HepG2 (cell line): Measurements from ENCODE around the gene C15orf62. TPM values are rescaled to one million over a fixed set of nuclear protein-coding genes. Genes with fewer than 3 reads are reported as not detected.

ENCODE experiments used
- ATAC-seq: fragments of 200-7000 bp; cut with Tn5 transposase; 3 replicates; pipeline ENCODE4 v1.9.1; 2020; ENCODE audit warnings: mild to moderate bottlenecking, moderate library complexity
- BruUV-seq: library from RNA; stranded (reverse); fragments of 400-500 nt; replicated peaks from 2 replicates; lab custom pipeline; 2021; lab: Mats Ljungman, UMichigan
- CTCF ChIA-PET: fragments of 300-600 bp; formaldehyde crosslinking; extraction: SDS; loops from one replicate; lab custom pipeline; 2021; ENCODE audit warnings: low total read pairs, inconsistent platforms, low intra/inter-chr PET ratio; lab: Yijun Ruan, JAX
- POLR2A ChIA-PET: fragments of 350-600 bp; sonication (Branson Sonifier 250); formaldehyde crosslinking; loops from one replicate; lab custom pipeline; 2020; ENCODE audit warnings: antibody characterized with exemption, inconsistent platforms; lab: Yijun Ruan, JAX
- DNase-seq: peaks from one replicate; pipeline ENCODE4 v3.0.0-alpha.2; 2015; ENCODE audit warnings: low spot score
- FAIRE-seq: peaks from 3 replicates; lab custom pipeline; 2011; peaks lifted over from hg19 to GRCh38; lab: Jason Lieb, UNC
- H2AFZ ChIP-seq: one replicate; pipeline ENCODE4 v1.6.1; 2011; ENCODE audit warnings: low read length, inconsistent platforms
- H3K27ac ChIP-seq: fragments of 300-600 bp; 3 replicates; pipeline ENCODE4 v1.8.0; 2011; ENCODE audit warnings: mixed run types, mild to moderate bottlenecking, mixed read lengths, low read length, inconsistent platforms; ENCODE audit not compliant: insufficient read depth; ENCODE audit errors: extremely low read length
- H3K27me3 ChIP-seq, 2 experiments: fragments of 200-600 bp in 1 of 2; 2 replicates in 1 of 2; 3 replicates in 1 of 2; pipeline versions ENCODE4 v1.6.0 to v1.8.0; 2011; ENCODE audit warnings: low read length in 2 of 2, mild to moderate bottlenecking in 2 of 2, moderate library complexity in 2 of 2, inconsistent platforms in 1 of 2; ENCODE audit not compliant: insufficient read depth in 2 of 2, control insufficient read depth in 1 of 2
- H3K36me3 ChIP-seq, 2 experiments: fragments of 200-600 bp in 1 of 2; replicated peaks in 1 of 2; 2 replicates in 1 of 2; 3 replicates in 1 of 2; pipeline versions ENCODE4 v1.5.1 to v1.8.0; 2011; ENCODE audit warnings: low read length in 2 of 2, inconsistent platforms in 1 of 2; ENCODE audit not compliant: insufficient read depth in 2 of 2, control insufficient read depth in 1 of 2
- H3K4me1 ChIP-seq: 2 replicates; pipeline ENCODE4 v1.5.1; 2012; ENCODE audit warnings: low read length, inconsistent platforms; ENCODE audit not compliant: insufficient read depth
- H3K4me2 ChIP-seq: 2 replicates; pipeline ENCODE4 v1.6.0; 2011; ENCODE audit warnings: low read depth, low read length, inconsistent platforms
- H3K4me3 ChIP-seq, 3 experiments: fragments of 200-600 bp in 1 of 3; sonication (generic), shearing (Covaris generic) in 1 of 3; replicated peaks in 1 of 3; 2 replicates each; pipeline ENCODE4 v1.5.1; 2011 to 2016; ENCODE audit warnings: low read length in 3 of 3, inconsistent platforms in 2 of 3, low read depth in 2 of 3, mild to moderate bottlenecking in 2 of 3, control low read depth in 1 of 3, mixed read lengths in 1 of 3; ENCODE audit not compliant: insufficient read depth in 1 of 3
- H3K79me2 ChIP-seq: one replicate; pipeline ENCODE4 v1.6.1; 2011; ENCODE audit warnings: low read length, inconsistent platforms; ENCODE audit not compliant: insufficient read depth
- H3K9ac ChIP-seq: 2 replicates; pipeline ENCODE4 v1.6.0; 2011; ENCODE audit warnings: mild to moderate bottlenecking, low read depth, low read length, inconsistent platforms; ENCODE audit not compliant: insufficient read depth
- H3K9me3 ChIP-seq: 2 replicates; pipeline ENCODE4 v1.5.1; 2012; ENCODE audit warnings: mild to moderate bottlenecking, low read length
- H4K20me1 ChIP-seq: 2 replicates; pipeline ENCODE4 v1.6.0; 2011; ENCODE audit warnings: inconsistent platforms, mild to moderate bottlenecking, low read length, moderate library complexity; ENCODE audit not compliant: insufficient read depth
- NFYC ChIP-seq: IDR thresholded peaks from 2 replicates; pipeline ENCODE4 v1.6.1; 2016; ENCODE audit warnings: missing genetic modification reagents, missing compliant biosample characterization
- PHF8 ChIP-seq: sonication (generic); formaldehyde crosslinking; IDR thresholded peaks from 2 replicates; pipeline ENCODE4 v1.5.0; 2020; ENCODE audit warnings: missing genetic modification reagents
- RBM22 ChIP-seq: fragments of 200-400 bp; formaldehyde crosslinking; optimal IDR thresholded peaks from 2 replicates; pipeline ENCODE3; 2017; ENCODE audit warnings: mild to moderate bottlenecking, low read length, moderate library complexity
- SATB2 ChIP-seq: sonication (generic); formaldehyde crosslinking; IDR thresholded peaks from 2 replicates; pipeline ENCODE4 v1.5.0; 2020; ENCODE audit warnings: missing genetic modification reagents
- TEF ChIP-seq: sonication (generic); formaldehyde crosslinking; IDR thresholded peaks from 2 replicates; pipeline ENCODE4 v1.5.0; 2020; ENCODE audit warnings: missing genetic modification reagents
- ZBTB21 ChIP-seq: sonication (generic); formaldehyde crosslinking; IDR thresholded peaks from 2 replicates; pipeline ENCODE4 v1.4.0; 2020; ENCODE audit warnings: missing genetic modification reagents
- ZNF275 ChIP-seq: sonication (generic); formaldehyde crosslinking; IDR thresholded peaks from 2 replicates; pipeline ENCODE4 v1.8.0; 2022; ENCODE audit warnings: missing genetic modification reagents, mild to moderate bottlenecking, inconsistent platforms, borderline replicate concordance
- ZNF629 ChIP-seq: sonication (generic); formaldehyde crosslinking; conservative IDR thresholded peaks from 2 replicates; pipeline ENCODE4 v1.5.0; 2020; ENCODE audit warnings: missing genetic modification reagents
- WGBS: methylation state at CpG from one replicate; pipeline ENCODE4 v1.1.6; 2017; ENCODE audit warnings: low lambda C conversion rate; 5-methylcytosine and 5-hydroxymethylcytosine counted together
- in situ Hi-C: cut with HindIII; loops from 2 replicates; pipeline ENCODE4 v1.10.0; 2017; ENCODE audit warnings: low pct_unique_long_range_greater_than_20kb; ENCODE audit not compliant: extremely low pct_ligation_motif_present
- intact Hi-C: fragments of 100-400 bp; cut with micrococcal nuclease; formaldehyde crosslinking; loops from one replicate; pipeline ENCODE4 v1.10.0; 2022; ENCODE audit not compliant: unreplicated experiment
- polyA plus RNA-seq, 8 experiments: library from polyadenylated mRNA; depleted of rRNA in 3 of 8; stranded (reverse) in 7 of 8; unstranded in 1 of 8; fragments of >200 nt; fragmentation: Illumina TruSeq in 4 of 8; extraction: Trizol in 4 of 8; gene quantifications; 2 replicates each; pipeline versions ENCODE4 v1.2.1 to v1.2.3, GENCODE V29; 2011 to 2016; ENCODE audit warnings: low read depth in 4 of 8, missing spikeins in 1 of 8, mixed read lengths in 1 of 8; ENCODE audit not compliant: insufficient read depth in 1 of 8
- small RNA-seq, 3 experiments: library from RNA; depleted of rRNA; stranded (forward); fragments of <200 nt; gene quantifications; one replicate each; pipeline ENCODE3, GENCODE V24; 2012; ENCODE audit warnings: low read depth in 2 of 3, low replicate concordance in 1 of 3; ENCODE audit not compliant: insufficient read length in 3 of 3, insufficient read depth in 2 of 3
- total RNA-seq, 5 experiments: library from RNA; depleted of rRNA; stranded (reverse); fragments of >200 nt; fragmentation: Illumina TruSeq; extraction: Trizol; gene quantifications; 2 replicates each; pipeline ENCODE4 v1.2.3, GENCODE V29; 2016; ENCODE audit warnings: low read depth in 1 of 5
- TF ChIP-seq, protein P1 (sequence below): sonication (generic); formaldehyde crosslinking; IDR thresholded peaks from 2 replicates; pipeline ENCODE4 v1.4.0; 2020; ENCODE audit warnings: missing genetic modification reagents

C15orf62 gene
- total and polyA plus RNA-seq, 2 of the 13 experiments (the other 11 are each of a cell fraction or from before 2014, with no cell fraction given): 0.51 to 1.1 TPM

GRCh38 chr15:40821195-40821594 lies 51.4 kb downstream of the C15orf62 start:
- no peak overlapping the region for H3K9ac ChIP-seq

More at GRCh38 chr15:40821195-40821594, 51.4 kb downstream of the C15orf62 start:
- H3K79me2 ChIP-seq: no peaks in the 10 kb centered on the region
- H3K27ac ChIP-seq: no peak overlapping the region
- 95% methylated on average over 2 of the region's 2 CpGs for whole genome bisulfite sequencing
- H3K36me3 ChIP-seq: no peaks in the 10 kb centered on the region
- H3K27me3 ChIP-seq: no peaks in the 10 kb centered on the region
- no peak overlapping the region for H3K4me3 ChIP-seq
- FAIRE-seq (no peak), ATAC-seq (no peak), DNase-seq (no peak)
- H3K4me2 ChIP-seq: no peak overlapping the region
- TF ChIP-seq PHF8 (CRISPR knock-in tag): no peak
- no peak for TF ChIP-seq ZNF629
- TF ChIP-seq ZNF275: no peak
- TF ChIP-seq, protein P1, sequence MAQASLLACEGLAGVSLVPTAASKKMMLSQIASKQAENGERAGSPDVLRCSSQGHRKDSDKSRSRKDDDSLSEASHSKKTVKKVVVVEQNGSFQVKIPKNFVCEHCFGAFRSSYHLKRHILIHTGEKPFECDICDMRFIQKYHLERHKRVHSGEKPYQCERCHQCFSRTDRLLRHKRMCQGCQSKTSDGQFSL: no peak
- no peak for TF ChIP-seq SATB2 (CRISPR knock-in tag)
- no peak for TF ChIP-seq RBM22
- TF ChIP-seq ZBTB21 (CRISPR knock-in tag): no peak
- no peak for TF ChIP-seq NFYC
- TF ChIP-seq TEF (CRISPR knock-in tag): no peak
- CTCF ChIA-PET: no interaction called here
- BruUV-seq: no TSS peak
- intact Hi-C loops: no loop called here
- peaks cover 33% of the 10 kb centered on the region for H3K4me1 ChIP-seq
- in situ Hi-C loops: no loop called here
- POLR2A ChIA-PET: no interaction called here
- H3K9me3 ChIP-seq: no peaks in the 10 kb centered on the region
- no peaks in the 10 kb centered on the region for H4K20me1 ChIP-seq
- H2AFZ ChIP-seq: no peak overlapping the region

Small RNA genes within 50 kb of the gene (small RNA-seq; reads per million reads assigned to genes)
- 0 reads per million in 3 experiments for gene SUMO2P15

Other genes with a start within 250 kb of the C15orf62 start
- gene CCDC32, start 204.9 kb upstream of the C15orf62 start, total RNA-seq (2016; rRNA removed; fragmentation: Illumina TruSeq; extraction: Trizol): 23.2 and 26.3 TPM in 2 replicates
- 6.6 and 10.8 TPM in 2 replicates for gene CCDC32, start 204.9 kb upstream of the C15orf62 start, polyA plus RNA-seq (2011; rRNA removed)
- 14.5 and 18.8 TPM in 2 replicates for gene RPUSD2, start 200.7 kb upstream of the C15orf62 start, total RNA-seq (2016; rRNA removed; fragmentation: Illumina TruSeq; extraction: Trizol)
- 8.6 and 9.8 TPM in 2 replicates for gene RPUSD2, start 200.7 kb upstream of the C15orf62 start, polyA plus RNA-seq (2011; rRNA removed)
- 21.4 and 34.5 TPM in 2 replicates for gene KNL1, start 175.7 kb upstream of the C15orf62 start, total RNA-seq (2016; rRNA removed; fragmentation: Illumina TruSeq; extraction: Trizol)
- gene KNL1, start 175.7 kb upstream of the C15orf62 start, polyA plus RNA-seq (2011; rRNA removed): 6.1 and 8.0 TPM in 2 replicates
- gene RAD51, start 74.8 kb upstream of the C15orf62 start, total RNA-seq (2016; rRNA removed; fragmentation: Illumina TruSeq; extraction: Trizol): 12.8 and 20.6 TPM in 2 replicates
- 6.2 and 8.5 TPM in 2 replicates for gene RAD51, start 74.8 kb upstream of the C15orf62 start, polyA plus RNA-seq (2011; rRNA removed)
- gene RMDN3, start 14.7 kb upstream of the C15orf62 start, total RNA-seq (2016; rRNA removed; fragmentation: Illumina TruSeq; extraction: Trizol): 10.5 and 19.5 TPM in 2 replicates
- 16.8 and 18.2 TPM in 2 replicates for gene RMDN3, start 14.7 kb upstream of the C15orf62 start, polyA plus RNA-seq (2011; rRNA removed)
- 92.4 and 93.1 TPM in 2 replicates for gene GCHFR, start 5.9 kb upstream of the C15orf62 start, total RNA-seq (2016; rRNA removed; fragmentation: Illumina TruSeq; extraction: Trizol)
- 51.5 and 55.8 TPM in 2 replicates for gene GCHFR, start 5.9 kb upstream of the C15orf62 start, polyA plus RNA-seq (2011; rRNA removed)
- gene ZFYVE19, start 37.1 kb downstream of the C15orf62 start, total RNA-seq (2016; rRNA removed; fragmentation: Illumina TruSeq; extraction: Trizol): 19.2 and 23.3 TPM in 2 replicates
- 44.0 and 55.3 TPM in 2 replicates for gene ZFYVE19, start 37.1 kb downstream of the C15orf62 start, polyA plus RNA-seq (2011; rRNA removed)
- gene DNAJC17, start 37.5 kb downstream of the C15orf62 start, total RNA-seq (2016; rRNA removed; fragmentation: Illumina TruSeq; extraction: Trizol): 26.5 and 30.2 TPM in 2 replicates
- gene DNAJC17, start 37.5 kb downstream of the C15orf62 start, polyA plus RNA-seq (2011; rRNA removed): 22.2 and 23.0 TPM in 2 replicates
- gene PPP1R14D, start 58.7 kb downstream of the C15orf62 start, total RNA-seq (2016; rRNA removed; fragmentation: Illumina TruSeq; extraction: Trizol): 0.49 and 0.53 TPM in 2 replicates
- gene PPP1R14D, start 58.7 kb downstream of the C15orf62 start, polyA plus RNA-seq (2011; rRNA removed): 0.47 and 0.55 TPM in 2 replicates
- gene SPINT1, start 74.1 kb downstream of the C15orf62 start, total RNA-seq (2016; rRNA removed; fragmentation: Illumina TruSeq; extraction: Trizol): 0.45 and 0.49 TPM in 2 replicates
- gene SPINT1, start 74.1 kb downstream of the C15orf62 start, polyA plus RNA-seq (2011; rRNA removed): 2.5 and 2.8 TPM in 2 replicates
- 0.15 and 0.18 TPM in 2 replicates for gene RHOV, start 104.3 kb downstream of the C15orf62 start, total RNA-seq (2016; rRNA removed; fragmentation: Illumina TruSeq; extraction: Trizol)
- 0.07 and 0.17 TPM in 2 replicates for gene RHOV, start 104.3 kb downstream of the C15orf62 start, polyA plus RNA-seq (2011; rRNA removed)
- gene VPS18, start 124.5 kb downstream of the C15orf62 start, total RNA-seq (2016; rRNA removed; fragmentation: Illumina TruSeq; extraction: Trizol): 15.8 and 17.0 TPM in 2 replicates
- 5.8 and 7.4 TPM in 2 replicates for gene VPS18, start 124.5 kb downstream of the C15orf62 start, polyA plus RNA-seq (2011; rRNA removed)
- 0.13 and 0.20 TPM in 2 replicates for gene DLL4, start 159.4 kb downstream of the C15orf62 start, total RNA-seq (2016; rRNA removed; fragmentation: Illumina TruSeq; extraction: Trizol)
- gene DLL4, start 159.4 kb downstream of the C15orf62 start, polyA plus RNA-seq (2011; rRNA removed): 0.25 and 0.27 TPM in 2 replicates
- gene CHAC1, start 183.5 kb downstream of the C15orf62 start, total RNA-seq (2016; rRNA removed; fragmentation: Illumina TruSeq; extraction: Trizol): not detected in 2 replicates
- gene CHAC1, start 183.5 kb downstream of the C15orf62 start, polyA plus RNA-seq (2011; rRNA removed): 0.44 and 0.46 TPM in 2 replicates